ENCODE data around the gene TSPAN10. TPM values are rescaled to one million over a fixed set of nuclear protein-coding genes. Genes with fewer than 3 reads are reported as not detected.

Gene TSPAN10
- total and polyA plus RNA-seq, 2 of the 8 experiments (the other 6 are each of a cell fraction or from before 2014, with no cell fraction given), result 0.99 to 1.1 TPM

DNA sequence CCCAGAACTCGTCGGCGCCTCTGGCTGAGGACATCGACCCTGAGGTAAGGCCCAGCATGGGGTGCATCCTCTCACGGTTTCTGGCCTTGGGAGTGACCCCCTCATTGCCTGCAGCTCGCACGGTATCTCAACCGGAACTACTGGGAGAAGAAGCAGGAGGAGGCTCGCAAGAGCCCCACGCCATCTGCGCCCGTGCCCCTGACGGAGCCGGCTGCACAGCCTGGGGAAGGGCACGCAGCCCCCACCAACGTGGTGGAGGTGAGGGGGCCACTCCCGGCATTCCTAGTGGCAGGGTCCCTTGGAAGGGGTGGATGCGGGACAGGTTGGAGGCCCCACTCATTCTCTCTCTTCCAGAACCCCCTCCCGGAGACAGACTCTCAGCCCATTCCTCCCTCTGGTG is 57.8 kb downstream of the TSPAN10 start (continued):
- TF ChIP-seq, protein P1, sequence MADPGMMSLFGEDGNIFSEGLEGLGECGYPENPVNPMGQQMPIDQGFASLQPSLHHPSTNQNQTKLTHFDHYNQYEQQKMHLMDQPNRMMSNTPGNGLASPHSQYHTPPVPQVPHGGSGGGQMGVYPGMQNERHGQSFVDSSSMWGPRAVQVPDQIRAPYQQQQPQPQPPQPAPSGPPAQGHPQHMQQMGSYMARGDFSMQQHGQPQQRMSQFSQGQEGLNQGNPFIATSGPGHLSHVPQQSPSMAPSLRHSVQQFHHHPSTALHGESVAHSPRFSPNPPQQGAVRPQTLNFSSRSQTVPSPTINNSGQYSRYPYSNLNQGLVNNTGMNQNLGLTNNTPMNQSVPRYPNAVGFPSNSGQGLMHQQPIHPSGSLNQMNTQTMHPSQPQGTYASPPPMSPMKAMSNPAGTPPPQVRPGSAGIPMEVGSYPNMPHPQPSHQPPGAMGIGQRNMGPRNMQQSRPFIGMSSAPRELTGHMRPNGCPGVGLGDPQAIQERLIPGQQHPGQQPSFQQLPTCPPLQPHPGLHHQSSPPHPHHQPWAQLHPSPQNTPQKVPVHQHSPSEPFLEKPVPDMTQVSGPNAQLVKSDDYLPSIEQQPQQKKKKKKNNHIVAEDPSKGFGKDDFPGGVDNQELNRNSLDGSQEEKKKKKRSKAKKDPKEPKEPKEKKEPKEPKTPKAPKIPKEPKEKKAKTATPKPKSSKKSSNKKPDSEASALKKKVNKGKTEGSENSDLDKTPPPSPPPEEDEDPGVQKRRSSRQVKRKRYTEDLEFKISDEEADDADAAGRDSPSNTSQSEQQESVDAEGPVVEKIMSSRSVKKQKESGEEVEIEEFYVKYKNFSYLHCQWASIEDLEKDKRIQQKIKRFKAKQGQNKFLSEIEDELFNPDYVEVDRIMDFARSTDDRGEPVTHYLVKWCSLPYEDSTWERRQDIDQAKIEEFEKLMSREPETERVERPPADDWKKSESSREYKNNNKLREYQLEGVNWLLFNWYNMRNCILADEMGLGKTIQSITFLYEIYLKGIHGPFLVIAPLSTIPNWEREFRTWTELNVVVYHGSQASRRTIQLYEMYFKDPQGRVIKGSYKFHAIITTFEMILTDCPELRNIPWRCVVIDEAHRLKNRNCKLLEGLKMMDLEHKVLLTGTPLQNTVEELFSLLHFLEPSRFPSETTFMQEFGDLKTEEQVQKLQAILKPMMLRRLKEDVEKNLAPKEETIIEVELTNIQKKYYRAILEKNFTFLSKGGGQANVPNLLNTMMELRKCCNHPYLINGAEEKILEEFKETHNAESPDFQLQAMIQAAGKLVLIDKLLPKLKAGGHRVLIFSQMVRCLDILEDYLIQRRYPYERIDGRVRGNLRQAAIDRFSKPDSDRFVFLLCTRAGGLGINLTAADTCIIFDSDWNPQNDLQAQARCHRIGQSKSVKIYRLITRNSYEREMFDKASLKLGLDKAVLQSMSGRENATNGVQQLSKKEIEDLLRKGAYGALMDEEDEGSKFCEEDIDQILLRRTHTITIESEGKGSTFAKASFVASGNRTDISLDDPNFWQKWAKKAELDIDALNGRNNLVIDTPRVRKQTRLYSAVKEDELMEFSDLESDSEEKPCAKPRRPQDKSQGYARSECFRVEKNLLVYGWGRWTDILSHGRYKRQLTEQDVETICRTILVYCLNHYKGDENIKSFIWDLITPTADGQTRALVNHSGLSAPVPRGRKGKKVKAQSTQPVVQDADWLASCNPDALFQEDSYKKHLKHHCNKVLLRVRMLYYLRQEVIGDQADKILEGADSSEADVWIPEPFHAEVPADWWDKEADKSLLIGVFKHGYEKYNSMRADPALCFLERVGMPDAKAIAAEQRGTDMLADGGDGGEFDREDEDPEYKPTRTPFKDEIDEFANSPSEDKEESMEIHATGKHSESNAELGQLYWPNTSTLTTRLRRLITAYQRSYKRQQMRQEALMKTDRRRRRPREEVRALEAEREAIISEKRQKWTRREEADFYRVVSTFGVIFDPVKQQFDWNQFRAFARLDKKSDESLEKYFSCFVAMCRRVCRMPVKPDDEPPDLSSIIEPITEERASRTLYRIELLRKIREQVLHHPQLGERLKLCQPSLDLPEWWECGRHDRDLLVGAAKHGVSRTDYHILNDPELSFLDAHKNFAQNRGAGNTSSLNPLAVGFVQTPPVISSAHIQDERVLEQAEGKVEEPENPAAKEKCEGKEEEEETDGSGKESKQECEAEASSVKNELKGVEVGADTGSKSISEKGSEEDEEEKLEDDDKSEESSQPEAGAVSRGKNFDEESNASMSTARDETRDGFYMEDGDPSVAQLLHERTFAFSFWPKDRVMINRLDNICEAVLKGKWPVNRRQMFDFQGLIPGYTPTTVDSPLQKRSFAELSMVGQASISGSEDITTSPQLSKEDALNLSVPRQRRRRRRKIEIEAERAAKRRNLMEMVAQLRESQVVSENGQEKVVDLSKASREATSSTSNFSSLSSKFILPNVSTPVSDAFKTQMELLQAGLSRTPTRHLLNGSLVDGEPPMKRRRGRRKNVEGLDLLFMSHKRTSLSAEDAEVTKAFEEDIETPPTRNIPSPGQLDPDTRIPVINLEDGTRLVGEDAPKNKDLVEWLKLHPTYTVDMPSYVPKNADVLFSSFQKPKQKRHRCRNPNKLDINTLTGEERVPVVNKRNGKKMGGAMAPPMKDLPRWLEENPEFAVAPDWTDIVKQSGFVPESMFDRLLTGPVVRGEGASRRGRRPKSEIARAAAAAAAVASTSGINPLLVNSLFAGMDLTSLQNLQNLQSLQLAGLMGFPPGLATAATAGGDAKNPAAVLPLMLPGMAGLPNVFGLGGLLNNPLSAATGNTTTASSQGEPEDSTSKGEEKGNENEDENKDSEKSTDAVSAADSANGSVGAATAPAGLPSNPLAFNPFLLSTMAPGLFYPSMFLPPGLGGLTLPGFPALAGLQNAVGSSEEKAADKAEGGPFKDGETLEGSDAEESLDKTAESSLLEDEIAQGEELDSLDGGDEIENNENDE (IDR thresholded peaks at IDR 0.05; ENCODE audit: insufficient replicate concordance, low read length), result no peak
- TF ChIP-seq TAF7 (optimal IDR thresholded peaks at IDR 0.05; ENCODE audit: borderline replicate concordance, low read depth, low read length) (no peak), RNF2 (IDR thresholded peaks at IDR 0.05; ENCODE audit: borderline replicate concordance, low read depth, low read length, missing control alignments, poor library complexity, severe bottlenecking) (no peak)
- TF ChIP-seq, protein P2, sequence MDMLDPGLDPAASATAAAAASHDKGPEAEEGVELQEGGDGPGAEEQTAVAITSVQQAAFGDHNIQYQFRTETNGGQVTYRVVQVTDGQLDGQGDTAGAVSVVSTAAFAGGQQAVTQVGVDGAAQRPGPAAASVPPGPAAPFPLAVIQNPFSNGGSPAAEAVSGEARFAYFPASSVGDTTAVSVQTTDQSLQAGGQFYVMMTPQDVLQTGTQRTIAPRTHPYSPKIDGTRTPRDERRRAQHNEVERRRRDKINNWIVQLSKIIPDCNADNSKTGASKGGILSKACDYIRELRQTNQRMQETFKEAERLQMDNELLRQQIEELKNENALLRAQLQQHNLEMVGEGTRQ (IDR thresholded peaks at IDR 0.05; ENCODE audit: low read length), result no peak

All from H1 (cell line).